CD4-positive, alpha-beta T cell treated with Interleukin-17A for 1 hour (primary cell): ENCODE measurements around the gene PRUNE1.
A peak's percentile ranks its signal among the peaks of the same experiment; 100 is the strongest.

Source experiments
- DNase-seq: peaks from one replicate; pipeline ENCODE4 v3.0.0-alpha.2; 2020

PRUNE1 gene

DNA sequence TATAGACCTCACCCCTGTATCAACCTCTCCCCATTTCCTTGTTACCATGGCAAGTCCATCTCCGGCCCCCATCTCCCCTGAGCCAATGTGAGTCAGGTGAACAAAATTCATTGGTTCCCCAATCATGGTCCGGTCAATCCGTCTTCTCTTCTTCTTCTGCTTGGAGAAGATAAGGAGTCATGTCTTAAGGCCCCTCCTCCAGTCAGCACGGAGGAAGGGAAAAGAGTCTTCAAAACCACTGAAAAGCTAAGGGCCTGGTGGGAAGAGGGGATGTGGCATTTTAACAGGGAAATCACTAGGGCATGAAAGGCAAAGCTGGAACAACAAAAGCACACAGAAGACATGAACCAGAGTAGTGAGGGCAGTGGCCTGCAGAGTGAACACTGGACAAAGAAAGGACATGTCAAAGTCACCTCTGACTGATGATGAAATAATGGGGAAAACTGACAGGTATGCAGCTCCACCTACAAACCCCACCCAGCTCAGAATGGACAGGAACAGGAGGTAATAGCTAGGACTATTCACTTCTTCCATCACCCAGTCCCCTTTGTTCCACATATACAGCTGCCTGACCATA is 46.8 kb downstream of the PRUNE1 start:
- no peak for DNase-seq

DNA sequence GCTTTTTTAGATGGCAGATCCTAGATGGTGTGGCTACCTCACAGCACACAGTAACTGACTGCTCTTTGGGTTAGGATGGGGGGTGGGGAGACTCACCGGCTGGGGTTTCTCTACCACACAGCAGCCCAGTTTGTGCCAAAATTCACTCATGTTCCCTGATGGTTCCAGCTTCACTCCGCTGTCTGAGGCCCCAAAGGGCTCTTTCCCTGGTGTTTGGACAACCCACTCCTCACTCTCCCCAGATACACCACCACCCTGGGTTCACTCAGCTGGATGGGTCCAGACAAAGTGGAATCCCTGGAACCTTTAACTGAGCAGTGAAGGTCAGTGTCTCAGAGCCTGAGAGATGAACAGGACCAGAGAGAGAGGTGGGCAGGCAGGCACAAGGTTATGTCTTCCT is 47.3 kb downstream of the PRUNE1 start:
- DNase-seq: peak; percentile 30

DNA sequence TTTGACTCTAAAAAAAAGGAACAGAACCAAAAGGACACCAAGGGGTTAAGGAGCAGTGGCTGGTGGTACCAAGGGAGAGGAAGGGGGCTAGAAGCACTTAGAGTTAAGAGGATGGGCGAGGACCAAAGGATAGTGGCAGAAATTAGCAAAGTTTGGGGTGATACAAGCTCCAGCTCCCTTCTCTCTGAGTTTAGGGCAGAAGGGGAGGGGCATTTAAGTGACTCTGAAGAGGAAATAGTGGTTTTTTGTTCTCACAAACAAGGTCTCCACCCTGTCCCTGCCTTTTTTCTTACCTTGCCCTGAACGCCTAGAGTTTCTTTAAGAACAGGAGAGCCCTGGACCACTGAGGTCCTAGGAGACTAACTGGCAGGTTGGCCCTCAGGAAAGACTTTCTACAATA is 47.9 kb downstream of the PRUNE1 start:
- DNase-seq: peak; percentile 82

- DNase-seq: peak; percentile 34
Observed at GRCh38 chr1:151058692-151059091, 50.4 kb downstream of the PRUNE1 start.

- DNase-seq: peak; percentile 89
Observed at GRCh38 chr1:151059109-151060006, 51.1 kb downstream of the PRUNE1 start, which contains the start of gene CDC42SE1. Gene CDC42SE1 (minus strand): TSS chr1:151059622. CDS start chr1:151055730, 3,892 bp downstream.

GRCh38 chr1:151060007-151060656 is 51.9 kb downstream of the PRUNE1 start, which contains the start of gene MLLT11:
Gene MLLT11 (plus strand): TSS chr1:151060397. CDS start chr1:151067225, 6,828 bp downstream.
- peak; percentile 34 for DNase-seq

DNA sequence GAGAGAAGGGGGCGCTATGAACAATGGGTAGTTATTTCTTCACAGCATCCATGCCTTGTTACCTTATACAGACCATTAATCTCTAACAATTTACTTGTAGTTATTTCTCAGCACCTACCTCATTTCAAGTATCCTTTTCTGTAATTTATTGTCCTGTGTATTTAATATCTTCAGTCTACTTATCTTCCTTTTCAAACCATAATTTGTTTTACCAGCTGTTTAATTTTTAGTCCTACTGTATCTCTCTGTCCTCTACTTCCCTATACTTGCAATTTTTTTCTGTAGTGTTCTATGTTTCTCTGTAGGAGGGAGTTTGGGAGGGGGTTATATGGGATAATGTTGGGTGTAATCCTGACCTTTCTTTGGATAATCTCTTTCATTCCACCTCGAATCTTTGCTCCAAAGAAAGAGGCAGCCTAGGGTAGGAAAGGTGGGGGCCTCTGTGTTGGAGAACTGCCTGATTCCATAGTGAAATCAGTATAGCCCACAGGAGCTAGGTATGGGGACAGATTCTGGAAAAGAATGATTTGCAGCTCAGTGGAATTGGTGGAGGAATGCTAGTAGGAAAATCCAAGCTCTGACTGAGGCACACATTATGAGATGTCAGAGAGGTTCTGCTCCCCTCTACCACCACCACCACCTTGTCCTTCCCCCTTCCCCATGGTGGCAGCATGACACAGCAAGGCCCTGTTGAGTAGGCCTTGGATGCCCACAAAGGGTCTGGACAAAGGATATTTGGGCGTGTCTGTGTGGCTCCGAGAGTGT is 52.6 kb downstream of the PRUNE1 start:
- DNase-seq: no peak

DNA sequence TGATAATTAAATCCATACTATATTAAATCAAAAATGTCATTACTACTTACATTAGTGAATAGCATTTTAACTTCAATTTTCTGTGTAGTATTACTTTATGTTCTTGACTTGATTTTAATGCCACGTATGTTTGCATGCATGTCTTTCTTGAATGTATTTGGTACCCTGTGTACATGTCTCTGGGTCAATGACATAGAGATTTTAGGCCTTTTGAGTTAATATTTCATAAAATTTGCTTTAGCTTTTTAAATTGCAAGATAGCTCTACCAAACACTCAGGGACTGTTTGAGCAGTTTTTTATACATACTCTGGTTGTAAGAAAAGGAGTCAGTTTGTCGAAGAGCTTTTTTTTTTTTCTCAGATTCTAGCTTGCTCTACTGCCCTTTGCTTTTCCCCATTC is 53.5 kb downstream of the PRUNE1 start:
- no peak for DNase-seq

DNA sequence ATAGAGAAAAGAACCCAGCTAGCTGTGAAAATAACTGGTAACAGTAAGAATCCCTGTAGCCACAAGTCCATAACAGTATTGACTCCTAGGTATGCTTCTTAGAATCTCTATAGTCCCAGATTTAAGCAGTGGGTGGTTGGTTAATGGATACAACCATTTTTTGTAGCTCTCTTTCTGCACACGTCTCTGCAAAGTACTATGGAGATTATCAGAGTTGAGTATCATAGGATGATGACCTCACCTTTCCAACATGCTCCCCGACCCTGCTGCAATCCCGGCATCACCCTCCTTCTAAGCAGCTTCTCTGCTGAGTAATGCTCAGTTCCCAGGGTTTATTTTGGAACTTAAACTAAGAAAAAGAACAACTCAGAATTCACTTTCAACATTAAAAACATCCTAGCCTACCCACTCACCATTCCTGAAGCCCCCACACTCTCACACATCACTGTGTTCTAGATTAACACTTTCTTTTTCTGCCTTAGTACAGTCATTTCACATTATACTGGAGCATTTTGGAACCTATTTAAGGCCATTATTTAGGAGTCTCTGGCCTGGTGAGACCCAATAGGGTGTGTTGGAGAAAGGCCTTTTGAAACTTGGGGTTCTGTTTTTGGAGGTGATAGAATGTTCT is 54.6 kb downstream of the PRUNE1 start:
- no peak for DNase-seq

GRCh38 chr1:151065089-151065645 is 56.9 kb downstream of the PRUNE1 start:
- DNase-seq: no peak

DNA sequence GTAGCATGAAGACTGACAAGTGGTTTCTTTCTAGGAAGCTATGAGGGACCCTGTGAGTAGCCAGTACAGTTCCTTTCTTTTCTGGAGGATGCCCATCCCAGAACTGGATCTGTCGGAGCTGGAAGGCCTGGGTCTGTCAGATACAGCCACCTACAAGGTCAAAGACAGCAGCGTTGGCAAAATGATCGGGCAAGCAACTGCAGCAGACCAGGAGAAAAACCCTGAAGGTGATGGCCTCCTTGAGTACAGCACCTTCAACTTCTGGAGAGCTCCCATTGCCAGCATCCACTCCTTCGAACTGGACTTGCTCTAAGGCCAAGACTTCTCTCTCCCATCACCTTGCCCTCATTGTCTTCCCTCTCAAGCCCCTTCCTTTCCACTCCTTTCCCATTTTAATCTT is 58.9 kb downstream of the PRUNE1 start:
- DNase-seq: no peak

DNA sequence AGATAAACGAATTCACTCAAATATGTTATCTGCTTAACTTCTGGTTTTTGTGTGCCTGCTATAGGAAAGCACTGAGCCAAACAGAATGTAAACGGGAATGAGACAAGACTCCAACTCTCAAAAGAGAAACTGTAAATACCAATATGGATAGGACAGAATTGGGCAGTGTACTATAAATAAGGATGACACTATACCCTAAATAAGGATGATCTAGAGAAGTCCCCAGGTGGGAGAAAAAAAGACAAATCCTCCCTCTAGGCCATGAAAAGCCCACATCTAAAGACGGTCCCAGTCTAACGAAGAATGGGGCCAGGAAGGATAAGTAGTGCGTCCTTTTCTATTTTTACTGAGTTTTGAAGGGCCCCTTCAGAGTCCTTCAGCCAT is 60.8 kb downstream of the PRUNE1 start:
- DNase-seq: no peak

DNA sequence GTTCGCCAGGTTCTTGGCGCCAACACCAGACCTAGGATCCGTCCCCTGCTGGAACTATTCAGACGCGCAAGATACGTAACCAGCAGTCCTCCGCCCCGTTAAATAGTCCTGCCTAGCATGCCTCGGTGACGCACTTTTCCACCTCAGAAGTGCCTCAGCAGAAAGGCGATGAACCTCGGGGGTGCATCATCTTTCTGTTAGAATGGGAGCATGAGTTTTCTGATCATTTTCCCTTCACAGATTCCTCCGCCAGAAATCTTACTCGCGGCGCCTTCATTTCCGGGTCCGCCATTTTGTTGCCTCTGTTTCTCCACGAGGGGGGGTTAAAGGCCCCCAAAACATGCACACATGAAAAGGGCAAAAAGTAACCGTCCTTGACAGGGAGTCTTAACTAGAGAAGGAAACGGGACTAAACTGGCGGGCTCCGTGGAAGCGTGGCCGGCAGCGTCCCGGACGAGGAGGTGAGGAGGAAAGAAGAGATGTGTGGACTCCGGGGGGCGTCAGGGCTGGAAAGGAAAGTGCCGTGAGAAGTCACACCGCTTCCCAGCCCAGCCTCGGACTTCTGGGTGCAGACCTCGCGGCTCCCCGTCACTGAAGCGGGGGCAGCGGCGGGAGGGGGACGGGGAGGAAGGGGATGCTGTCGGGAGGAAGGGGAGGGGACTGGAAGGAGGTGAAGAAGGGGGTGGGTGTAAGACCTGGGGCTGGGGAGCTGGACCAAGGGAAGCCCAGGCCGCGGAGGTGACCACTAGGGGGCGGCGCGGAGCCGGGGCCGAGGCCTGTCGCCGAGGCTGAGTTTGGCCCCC is 62.4 kb downstream of the PRUNE1 start, which contains the start of gene GABPB2:
GABPB2 (plus strand) TSS at position 288 of the 803 bp plus-strand sequence. CDS start 17,429 bp downstream, outside the sequence.
- DNase-seq: peak; percentile 90

DNA sequence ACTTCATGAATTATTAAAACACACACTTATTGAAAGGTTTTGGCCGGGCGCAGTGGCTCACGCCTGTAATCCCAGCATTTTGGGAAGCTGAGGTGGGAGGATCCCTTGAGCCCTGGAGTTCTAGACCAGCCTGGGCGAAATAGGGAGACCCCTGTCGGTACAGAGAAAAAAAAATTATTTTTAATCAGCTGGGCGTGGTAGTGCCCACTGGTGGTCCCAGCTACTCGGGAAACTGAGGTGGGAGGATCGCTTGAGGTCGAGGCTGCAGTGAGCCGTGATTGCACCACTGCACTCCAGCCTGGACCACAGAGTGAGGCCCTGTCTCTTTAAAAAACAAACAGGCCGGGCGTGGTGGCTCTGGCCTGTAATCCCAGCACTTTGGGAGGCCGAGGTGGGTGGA is 64.0 kb downstream of the PRUNE1 start:
- DNase-seq: no peak
